Tibial artery (tissue), 4 donors: Measurements from ENCODE around the gene SP110.

ENCODE experiments used
- DNase-seq, 2 donors: peaks; one replicate each; pipeline ENCODE4 v3.0.0-alpha.2; 2019
- H3K27ac ChIP-seq, 2 donors: fragments of 200-600 bp; sonication (generic) in 1 of 2; 1 replicate in 1 of 2; 2 replicates in 1 of 2; pipeline ENCODE4 v1.5.1; 2018 to 2019; ENCODE audit warnings: mild to moderate bottlenecking in 1 of 2
- H3K27me3 ChIP-seq, 2 donors: fragments of 200-600 bp; sonication (generic) in 1 of 2; one replicate each; pipeline versions ENCODE4 v1.5.1 to v1.6.0; 2016 to 2019
- H3K36me3 ChIP-seq, 3 donors: fragments of 200-600 bp; sonication (generic) in 2 of 3; one replicate each; pipeline ENCODE4 v1.5.1; 2016 to 2019; ENCODE audit warnings: mild to moderate bottlenecking in 2 of 3
- H3K4me1 ChIP-seq, 4 donors: fragments of 200-600 bp; sonication (generic) in 2 of 4; 1 replicate in 3 of 4; 2 replicates in 1 of 4; pipeline ENCODE4 v1.5.1; 2016 to 2019
- H3K4me3 ChIP-seq, 2 donors: fragments of 200-600 bp; sonication (generic) in 1 of 2; 1 replicate in 1 of 2; 2 replicates in 1 of 2; pipeline ENCODE4 v1.5.1; 2018 to 2019; ENCODE audit warnings: mild to moderate bottlenecking in 2 of 2
- H3K9me3 ChIP-seq, 3 donors: fragments of 200-600 bp; sonication (generic) in 1 of 3; one replicate each; pipeline ENCODE4 v1.5.1; 2016 to 2019
- CTCF ChIP-seq, 2 experiments: fragments of 200-600 bp in 1 of 2; fragments of 450-650 bp in 1 of 2; IDR thresholded peaks; one replicate each; pipeline ENCODE4 v1.5.1; 2017 to 2019; ENCODE audit warnings: antibody characterized with exemption in 2 of 2, mild to moderate bottlenecking in 1 of 2, moderate library complexity in 1 of 2
- intact Hi-C: fragments of 100-400 bp; cut with DNase I; formaldehyde crosslinking; loops from one replicate; pipeline ENCODE4 v1.15.0; 2023; ENCODE audit warnings: low total_unique reads

Gene SP110

GRCh38 chr2:230216489-230216888 is 3.3 kb downstream of the SP110 start:
- Histone ChIP-seq H3K4me3 (no peak overlapping the region), H3K4me1 (peaks cover 0 to 22% (median 11%) of the 10 kb centered on the region in 4 donors), H3K9me3 (no peaks in the 10 kb centered on the region), H3K36me3 (peaks cover 18 to 56% (median 50%) of the 10 kb centered on the region in 3 donors), H3K27ac (no peak overlapping the region), H3K27me3 (no peaks in the 10 kb centered on the region)
- intact Hi-C loops, result no loop called here
- DNase-seq, result no peak
- no peak for TF ChIP-seq CTCF (IDR thresholded peaks at IDR 0.05)

- no peak overlapping the region for H3K4me3 ChIP-seq
- TF ChIP-seq CTCF (IDR thresholded peaks at IDR 0.05), result no peak
- peaks cover 85 to 100% (median 97%) of the 10 kb centered on the region in 3 donors for H3K36me3 ChIP-seq
- no peaks in the 10 kb centered on the region for H3K27me3 ChIP-seq
- no peak for DNase-seq
- intact Hi-C loops, result no loop called here
- no peak overlapping the region for H3K27ac ChIP-seq
- H3K9me3 ChIP-seq, result no peaks in the 10 kb centered on the region
- no peaks in the 10 kb centered on the region for H3K4me1 ChIP-seq
Observed at GRCh38 chr2:230209422-230210051, 10.2 kb downstream of the SP110 start.

GRCh38 chr2:230208576-230208975 is 11.2 kb downstream of the SP110 start:
- no peak for DNase-seq
- H3K4me3 ChIP-seq, result no peak overlapping the region
- H3K36me3 ChIP-seq, result peaks cover 92 to 100% (median 97%) of the 10 kb centered on the region in 3 donors
- intact Hi-C loops, result no loop called here
- H3K9me3 ChIP-seq, result no peaks in the 10 kb centered on the region
- H3K27me3 ChIP-seq, result no peaks in the 10 kb centered on the region
- TF ChIP-seq CTCF (IDR thresholded peaks at IDR 0.05), result no peak
- no peak overlapping the region for H3K27ac ChIP-seq
- no peaks in the 10 kb centered on the region for H3K4me1 ChIP-seq

- Histone ChIP-seq H3K27ac (no peak overlapping the region), H3K4me1 (no peaks in the 10 kb centered on the region), H3K27me3 (no peaks in the 10 kb centered on the region), H3K4me3 (no peak overlapping the region), H3K36me3 (peaks cover 97 to 100% (median 97%) of the 10 kb centered on the region in 3 donors), H3K9me3 (no peaks in the 10 kb centered on the region)
- no peak for TF ChIP-seq CTCF (IDR thresholded peaks at IDR 0.05)
- no peak for DNase-seq
- intact Hi-C loops, result no loop called here
Observed at GRCh38 chr2:230205721-230206120, 14.1 kb downstream of the SP110 start.

GRCh38 chr2:230205034-230205433 is 14.8 kb downstream of the SP110 start:
- peaks cover 97 to 100% (median 98%) of the 10 kb centered on the region in 3 donors for H3K36me3 ChIP-seq
- TF ChIP-seq CTCF (IDR thresholded peaks at IDR 0.05), result no peak
- no peaks in the 10 kb centered on the region for H3K27me3 ChIP-seq
- no peaks in the 10 kb centered on the region for H3K9me3 ChIP-seq
- H3K4me3 ChIP-seq, result no peak overlapping the region
- intact Hi-C loops, result no loop called here
- H3K27ac ChIP-seq, result no peak overlapping the region
- DNase-seq, result no peak
- no peaks in the 10 kb centered on the region for H3K4me1 ChIP-seq
